C4-2B (cell line): ENCODE data around the gene TAC3.

Experiments used
- H3K27ac ChIP-seq: fragments of 450-650 bp; 2 replicates; pipeline ENCODE4 v1.5.1; 2017
- CTCF ChIP-seq: fragments of 450-650 bp; conservative IDR thresholded peaks from 2 replicates; pipeline ENCODE4 v1.5.1; 2017; ENCODE audit warnings: mild to moderate bottlenecking
- ZFX ChIP-seq: fragments of 450-650 bp; IDR thresholded peaks from 2 replicates; pipeline ENCODE4 v1.6.1; 2017

The TAC3 gene

GRCh38 chr12:57049890-57050289, 33.6 kb upstream of the TAC3 start, which contains the start of gene MYO1A:
Gene MYO1A (minus strand): TSS chr12:57050129. CDS start chr12:57048323, 1,806 bp downstream.
- no peak within 1 kb of the TSS for H3K27ac ChIP-seq
- TF ChIP-seq ZFX (no peak), CTCF (no peak)

DNA sequence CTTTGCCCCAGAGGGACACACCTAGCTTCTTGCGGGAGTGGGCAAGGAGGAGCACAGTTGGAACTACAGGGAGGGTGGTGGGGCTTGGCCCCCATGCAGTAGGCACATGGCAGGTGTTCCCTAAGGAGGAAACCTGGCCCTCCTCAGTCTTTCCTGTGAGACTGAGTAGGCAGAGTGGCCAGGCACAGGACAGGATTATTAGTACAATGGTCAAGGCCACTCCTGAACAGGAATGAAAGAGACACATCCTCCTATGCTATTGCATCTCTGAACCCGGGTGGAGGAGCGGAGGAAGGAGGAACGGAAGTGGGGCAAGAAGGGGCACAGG, 32.8 kb upstream of the TAC3 start:
- no peak overlapping the region for H3K27ac ChIP-seq
- TF ChIP-seq ZFX (no peak), CTCF (no peak)

- no peak for TF ChIP-seq CTCF
- no peak for TF ChIP-seq ZFX
- no peak overlapping the region for H3K27ac ChIP-seq
Measured at GRCh38 chr12:57048423-57049118, 32.2 kb upstream of the TAC3 start.

- H3K27ac ChIP-seq = no peak overlapping the region
- TF ChIP-seq ZFX = no peak
- no peak for TF ChIP-seq CTCF
Measured at GRCh38 chr12:57047981-57048380, 31.7 kb upstream of the TAC3 start.

GRCh38 chr12:57046947-57047890, 30.9 kb upstream of the TAC3 start:
- no peak overlapping the region for H3K27ac ChIP-seq
- no peak for TF ChIP-seq ZFX
- no peak for TF ChIP-seq CTCF

GRCh38 chr12:57046086-57046791, 29.9 kb upstream of the TAC3 start:
- no peak overlapping the region for H3K27ac ChIP-seq
- TF ChIP-seq ZFX = no peak
- no peak for TF ChIP-seq CTCF
